HCT116 (cell line): ENCODE measurements around the gene ST3GAL3. TPM values are rescaled to one million over a fixed set of nuclear protein-coding genes. Genes with fewer than 3 reads are reported as not detected.

Experiments
- ATAC-seq: fragments of 200-7000 bp; cut with Tn5 transposase; 2 replicates; pipeline ENCODE4 v1.9.1; 2020; ENCODE audit warnings: mild to moderate bottlenecking, moderate library complexity
- BruUV-seq: library from RNA; stranded (reverse); fragments of 400-500 nt; replicated peaks from 2 replicates; lab custom pipeline; 2021; lab: Mats Ljungman, UMichigan
- CTCF ChIA-PET: fragments of 300-600 bp; sonication (Branson Sonifier 250); formaldehyde crosslinking; loops from one replicate; lab custom pipeline; 2021; ENCODE audit warnings: antibody characterized with exemption; lab: Charles Lee
- POLR2A ChIA-PET: fragments of 300-600, 350-600 bp; sonication (Branson Sonifier 250); formaldehyde crosslinking; loops from one replicate; lab custom pipeline; 2021; ENCODE audit warnings: antibody characterized with exemption; lab: Charles Lee
- RAD21 ChIA-PET, 2 experiments: fragments of 300-600 bp; sonication (Branson Sonifier 250); formaldehyde crosslinking; loops; one replicate each; lab custom pipeline; 2023; ENCODE audit warnings: low total read pairs in 2 of 2; ENCODE audit not compliant: uncharacterized antibody in 2 of 2, unreplicated experiment in 2 of 2, low non-redundant PET in 1 of 2; lab: Charles Lee
- DNase-seq: peaks from one replicate; pipeline ENCODE4 v3.0.0-alpha.2; 2010; ENCODE audit warnings: low read depth, low spot score
- H2AFZ ChIP-seq: fragments of 200-600 bp; shearing (Covaris generic), sonication (generic); 2 replicates; pipeline ENCODE4 v1.6.1; 2017; ENCODE audit warnings: low read depth, mixed run types, mixed read lengths, antibody characterized with exemption, low read length; ENCODE audit not compliant: poor library complexity, severe bottlenecking
- H3K27ac ChIP-seq: 2 replicates; pipeline ENCODE4 v1.5.1; 2012; ENCODE audit warnings: low read depth, low read length
- H3K27me3 ChIP-seq: fragments of 200-600 bp; sonication (generic); 2 replicates; pipeline ENCODE4 v1.6.1; 2016; ENCODE audit warnings: mixed run types, low read length, mixed read lengths; ENCODE audit not compliant: insufficient read depth
- H3K36me3 ChIP-seq, 2 experiments: fragments of 200-500 bp in 1 of 2; fragments of 200-600 bp in 1 of 2; sonication (Bioruptor generic) in 1 of 2; sonication (generic) in 1 of 2; 2 replicates each; pipeline versions ENCODE4 v1.5.1 to v1.6.1; 2014 to 2016; ENCODE audit warnings: low read length in 2 of 2, inconsistent platforms in 1 of 2, mixed read lengths in 1 of 2, mixed run types in 1 of 2; ENCODE audit not compliant: insufficient read depth in 2 of 2, control insufficient read depth in 1 of 2
- H3K4me1 ChIP-seq, 2 experiments: fragments of 200-600 bp in 1 of 2; sonication (generic) in 1 of 2; 2 replicates each; pipeline versions ENCODE4 v1.5.1 to v1.6.1; 2012 to 2017; ENCODE audit warnings: low read length in 2 of 2, inconsistent platforms in 1 of 2, mild to moderate bottlenecking in 1 of 2, mixed read lengths in 1 of 2, mixed run types in 1 of 2, moderate library complexity in 1 of 2; ENCODE audit not compliant: insufficient read depth in 2 of 2, control insufficient read depth in 1 of 2
- H3K4me2 ChIP-seq: fragments of 200-600 bp; sonication (generic); 2 replicates; pipeline ENCODE4 v1.6.1; 2017; ENCODE audit warnings: mixed run types, low read length, mixed read lengths
- H3K4me3 ChIP-seq, 2 experiments: fragments of 200-600 bp in 1 of 2; sonication (generic) in 1 of 2; replicated peaks in 1 of 2; 2 replicates each; pipeline ENCODE4 v1.5.1; 2011 to 2016; ENCODE audit warnings: low read length in 2 of 2, control low read depth in 1 of 2, low read depth in 1 of 2, mild to moderate bottlenecking in 1 of 2, mixed read lengths in 1 of 2, mixed run types in 1 of 2
- H3K79me2 ChIP-seq: fragments of 200-600 bp; sonication (generic); 2 replicates; pipeline ENCODE4 v1.6.1; 2017; ENCODE audit warnings: mild to moderate bottlenecking, mixed run types, low read length, moderate library complexity, mixed read lengths; ENCODE audit not compliant: insufficient read depth
- H3K9ac ChIP-seq: fragments of 200-600 bp; sonication (generic); 2 replicates; pipeline ENCODE4 v1.6.1; 2016; ENCODE audit warnings: low read length, mixed read lengths
- H3K9me2 ChIP-seq: fragments of 200-600 bp; sonication (generic), shearing (Covaris generic); 2 replicates; pipeline ENCODE4 v1.6.1; 2017; ENCODE audit warnings: mixed run types, mild to moderate bottlenecking, moderate library complexity; ENCODE audit not compliant: insufficient read depth
- H3K9me3 ChIP-seq, 2 experiments: fragments of 200-500 bp in 1 of 2; fragments of 200-600 bp in 1 of 2; sonication (Bioruptor generic) in 1 of 2; sonication (generic) in 1 of 2; 2 replicates each; pipeline ENCODE4 v1.6.1; 2014 to 2017; ENCODE audit warnings: low read length in 2 of 2, mixed read lengths in 2 of 2, inconsistent platforms in 1 of 2, low read depth in 1 of 2, mild to moderate bottlenecking in 1 of 2, mixed run types in 1 of 2, moderate library complexity in 1 of 2; ENCODE audit not compliant: control insufficient read depth in 1 of 2, insufficient read depth in 1 of 2
- H4K20me1 ChIP-seq: fragments of 200-600 bp; sonication (generic), shearing (Covaris generic); 2 replicates; pipeline ENCODE4 v1.6.1; 2017; ENCODE audit warnings: mixed run types, mild to moderate bottlenecking, moderate library complexity; ENCODE audit not compliant: insufficient read depth
- CBX3 ChIP-seq: IDR thresholded peaks from 2 replicates; pipeline ENCODE4 v1.6.1; 2012; ENCODE audit warnings: low read depth
- CEBPB ChIP-seq: IDR thresholded peaks from 2 replicates; pipeline ENCODE4 v1.6.1; 2012; ENCODE audit warnings: low read depth
- ELF1 ChIP-seq: IDR thresholded peaks from 2 replicates; pipeline ENCODE4 v1.6.1; 2012; ENCODE audit warnings: low read depth, borderline replicate concordance
- EZH2 ChIP-seq: fragments of 200-600 bp; sonication (generic); IDR thresholded peaks from 2 replicates; pipeline ENCODE4 v1.6.1; 2017; ENCODE audit warnings: antibody characterized with exemption, mixed run types
- FOSL1 ChIP-seq: IDR thresholded peaks from 2 replicates; pipeline ENCODE4 v1.6.1; 2012; ENCODE audit warnings: low read depth
- JUND ChIP-seq: IDR thresholded peaks from 2 replicates; pipeline ENCODE4 v1.6.1; 2012
- MAX ChIP-seq: IDR thresholded peaks from 2 replicates; pipeline ENCODE4 v1.6.1; 2012
- POLR2AphosphoS5 ChIP-seq: IDR thresholded peaks from 2 replicates; pipeline ENCODE4 v1.6.1; 2011; ENCODE audit warnings: mild to moderate bottlenecking, low read depth, low read length, moderate library complexity
- RAD21 ChIP-seq: IDR thresholded peaks from 2 replicates; pipeline ENCODE4 v1.6.1; 2012; ENCODE audit warnings: low read depth, mild to moderate bottlenecking
- SP1 ChIP-seq: IDR thresholded peaks from 2 replicates; pipeline ENCODE4 v1.6.1; 2012; ENCODE audit warnings: low read depth
- ZFX ChIP-seq: fragments of 450-650 bp; IDR thresholded peaks from 2 replicates; pipeline ENCODE4 v1.6.1; 2017
- intact Hi-C: fragments of 100-400 bp; cut with micrococcal nuclease; formaldehyde crosslinking; loops from 2 replicates; pipeline ENCODE4 v1.10.0; 2022
- total RNA-seq: library from RNA; stranded (reverse); gene quantifications from one replicate; pipeline ENCODE4 v1.2.1, GENCODE V29; 2021; ENCODE audit not compliant: unreplicated experiment
- TF ChIP-seq, protein P1 (sequence below), 3 experiments: fragments of 200-600 bp in 1 of 3; sonication (generic) in 1 of 3; IDR thresholded peaks in 2 of 3; conservative IDR thresholded peaks in 1 of 3; 2 replicates each; pipeline ENCODE4 v1.5.1; 2012 to 2017; ENCODE audit warnings: low read depth in 2 of 3, low read length in 2 of 3, antibody characterized with exemption in 1 of 3, borderline replicate concordance in 1 of 3, control low read depth in 1 of 3, mild to moderate bottlenecking in 1 of 3, mixed read lengths in 1 of 3, mixed run types in 1 of 3, moderate library complexity in 1 of 3; ENCODE audit not compliant: insufficient read depth in 1 of 3

Gene ST3GAL3
- total RNA-seq, 1 experiment from 2014 or later = 7.2 TPM

- Histone ChIP-seq H3K79me2 (no peaks in the 10 kb centered on the region), H3K36me3 (no peaks in the 10 kb centered on the region), H3K4me3 (no peak overlapping the region), H3K27ac (no peak overlapping the region), H3K27me3 (no peaks in the 10 kb centered on the region), H3K4me2 (no peak overlapping the region), H2AFZ (no peak overlapping the region), H3K9me2 (no peaks in the 10 kb centered on the region), H3K9ac (no peak overlapping the region)
- ATAC-seq = no peak
- ChIA-PET CTCF (no interaction called here), POLR2A (no interaction called here)
- TF ChIP-seq MAX (no peak), EZH2 (no peak), CEBPB (no peak), JUND (no peak), CBX3 (no peak)
- TF ChIP-seq, all 23 proteins: peak for 0
- no TSS peak for BruUV-seq
- H3K4me1 ChIP-seq = peaks cover 3% of the 10 kb centered on the region in 2 experiments; a peak in 2 of 4 replicates
- intact Hi-C loops = no loop called here
- no peak for DNase-seq
- RAD21 ChIA-PET = no interaction called here
- H4K20me1 ChIP-seq = no peaks in the 10 kb centered on the region
- no peaks in the 10 kb centered on the region for H3K9me3 ChIP-seq
Observed at GRCh38 chr1:43796111-43796581, 88.8 kb downstream of the ST3GAL3 start.

GRCh38 chr1:43797891-43798290, 90.6 kb downstream of the ST3GAL3 start:
- H3K4me3 ChIP-seq = no peak overlapping the region
- ChIA-PET RAD21 (no interaction called here), CTCF (no interaction called here), POLR2A (no interaction called here)
- no TSS peak for BruUV-seq
- no peak for ATAC-seq
- no peak overlapping the region for H2AFZ ChIP-seq
- intact Hi-C loops = no loop called here
- no peak for DNase-seq
- no peaks in the 10 kb centered on the region for H3K9me2 ChIP-seq
- H3K9ac ChIP-seq = no peak overlapping the region
- H3K79me2 ChIP-seq = no peaks in the 10 kb centered on the region
- peaks cover 3% of the 10 kb centered on the region in 2 experiments; a peak in 2 of 4 replicates for H3K4me1 ChIP-seq
- H3K36me3 ChIP-seq = no peaks in the 10 kb centered on the region
- no peak overlapping the region for H3K4me2 ChIP-seq
- no peaks in the 10 kb centered on the region for H3K27me3 ChIP-seq
- no peaks in the 10 kb centered on the region for H3K9me3 ChIP-seq
- TF ChIP-seq MAX = no peak
- TF ChIP-seq SP1 = no peak
- TF ChIP-seq CEBPB = no peak
- TF ChIP-seq EZH2 = no peak
- TF ChIP-seq FOSL1 = no peak
- TF ChIP-seq RAD21 = no peak
- no peak for TF ChIP-seq ZFX
- TF ChIP-seq, protein P1, sequence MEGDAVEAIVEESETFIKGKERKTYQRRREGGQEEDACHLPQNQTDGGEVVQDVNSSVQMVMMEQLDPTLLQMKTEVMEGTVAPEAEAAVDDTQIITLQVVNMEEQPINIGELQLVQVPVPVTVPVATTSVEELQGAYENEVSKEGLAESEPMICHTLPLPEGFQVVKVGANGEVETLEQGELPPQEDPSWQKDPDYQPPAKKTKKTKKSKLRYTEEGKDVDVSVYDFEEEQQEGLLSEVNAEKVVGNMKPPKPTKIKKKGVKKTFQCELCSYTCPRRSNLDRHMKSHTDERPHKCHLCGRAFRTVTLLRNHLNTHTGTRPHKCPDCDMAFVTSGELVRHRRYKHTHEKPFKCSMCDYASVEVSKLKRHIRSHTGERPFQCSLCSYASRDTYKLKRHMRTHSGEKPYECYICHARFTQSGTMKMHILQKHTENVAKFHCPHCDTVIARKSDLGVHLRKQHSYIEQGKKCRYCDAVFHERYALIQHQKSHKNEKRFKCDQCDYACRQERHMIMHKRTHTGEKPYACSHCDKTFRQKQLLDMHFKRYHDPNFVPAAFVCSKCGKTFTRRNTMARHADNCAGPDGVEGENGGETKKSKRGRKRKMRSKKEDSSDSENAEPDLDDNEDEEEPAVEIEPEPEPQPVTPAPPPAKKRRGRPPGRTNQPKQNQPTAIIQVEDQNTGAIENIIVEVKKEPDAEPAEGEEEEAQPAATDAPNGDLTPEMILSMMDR (IDR thresholded peaks at IDR 0.05 in 2 of 3, conservative IDR thresholded peaks at IDR 0.05 in 1 of 3; ENCODE audit: borderline replicate concordance in 1 of 3, insufficient read depth in 1 of 3, low read depth in 2 of 3, low read length in 2 of 3) = no peak
- TF ChIP-seq ELF1 = no peak
- no peak for TF ChIP-seq POLR2AphosphoS5
- H4K20me1 ChIP-seq = no peaks in the 10 kb centered on the region
- H3K27ac ChIP-seq = no peak overlapping the region
